GM12878 (cell line): ENCODE data around the gene AKT1.

Experiments
- BHLHE40 ChIP-seq, 2 experiments: fragments of 450-650 bp in 1 of 2; IDR thresholded peaks; 2 replicates each; pipeline ENCODE4 v1.6.1; 2011 to 2017; ENCODE audit warnings: low read depth in 2 of 2, borderline replicate concordance in 1 of 2, improper control_type of control experiment in 1 of 2, low read length in 1 of 2, mild to moderate bottlenecking in 1 of 2
- ELK1 ChIP-seq: IDR thresholded peaks from 2 replicates; pipeline ENCODE4 v1.6.1; 2012; ENCODE audit warnings: low read depth, low read length, improper control_type of control experiment
- ETV6 ChIP-seq, 2 experiments: fragments of 450-650 bp in 1 of 2; IDR thresholded peaks in 1 of 2; conservative IDR thresholded peaks in 1 of 2; 2 replicates each; pipeline ENCODE4 v1.6.1; 2014; ENCODE audit warnings: antibody characterized with exemption in 1 of 2, borderline replicate concordance in 1 of 2, low read depth in 1 of 2, mild to moderate bottlenecking in 1 of 2, moderate library complexity in 1 of 2
- HDAC2 ChIP-seq: fragments of 200-600 bp; sonication (generic); IDR thresholded peaks from 2 replicates; pipeline ENCODE4 v1.6.1; 2017
- MYC ChIP-seq: IDR thresholded peaks from 2 replicates; pipeline ENCODE4 v1.6.1; 2011; ENCODE audit warnings: mild to moderate bottlenecking, low read length, moderate library complexity, inconsistent platforms; ENCODE audit not compliant: insufficient read depth, insufficient replicate concordance, insufficient read length, severe bottlenecking
- REST ChIP-seq: IDR thresholded peaks from 2 replicates; pipeline ENCODE4 v1.6.1; 2012; ENCODE audit warnings: mild to moderate bottlenecking, low read depth, low read length

- TF ChIP-seq REST (no peak), MYC (no peak), ELK1 (no peak), ETV6 (conservative IDR thresholded peaks at IDR 0.05 in 1 of 2, IDR thresholded peaks at IDR 0.05 in 1 of 2; ENCODE audit: borderline replicate concordance in 1 of 2, low read depth in 1 of 2) (no peak), BHLHE40 (IDR thresholded peaks at IDR 0.05; ENCODE audit: borderline replicate concordance in 1 of 2, low read depth in 2 of 2, low read length in 1 of 2) (no peak), HDAC2 (no peak)
Observed at GRCh38 chr14:104738375-104739019, 57.1 kb downstream of the AKT1 start.
